GM12891 (cell line): ENCODE measurements around the gene ZNF536.

Experiments used
- DNase-seq: peaks from one replicate; pipeline ENCODE4 v3.0.0; 2011; ENCODE audit warnings: low spot score; ENCODE audit not compliant: insufficient read length
- FAIRE-seq: peaks from 2 replicates; lab custom pipeline; 2011; peaks lifted over from hg19 to GRCh38; lab: Jason Lieb, UNC
- PAX5 ChIP-seq: IDR thresholded peaks from 2 replicates; pipeline ENCODE4 v1.6.1; 2011; ENCODE audit warnings: low read length, moderate library complexity, mild to moderate bottlenecking; ENCODE audit not compliant: insufficient read depth, severe bottlenecking
- POLR2A ChIP-seq: IDR thresholded peaks from 2 replicates; pipeline ENCODE4 v1.6.1; 2011; ENCODE audit warnings: low read depth, low read length, control low read depth
- POLR2AphosphoS5 ChIP-seq: IDR thresholded peaks from 2 replicates; pipeline ENCODE4 v1.6.1; 2011; ENCODE audit warnings: low read depth, low read length, control low read depth
- POU2F2 ChIP-seq: IDR thresholded peaks from 2 replicates; pipeline ENCODE4 v1.6.1; 2011; ENCODE audit warnings: low read depth, mild to moderate bottlenecking, control low read depth, low read length, moderate library complexity
- SPI1 ChIP-seq: IDR thresholded peaks from 2 replicates; pipeline ENCODE4 v1.6.1; 2011; ENCODE audit warnings: low read depth, low read length, control low read depth
- TAF1 ChIP-seq: IDR thresholded peaks from 2 replicates; pipeline ENCODE4 v1.6.1; 2011; ENCODE audit warnings: low read depth, low read length, control low read depth

The ZNF536 gene

DNA sequence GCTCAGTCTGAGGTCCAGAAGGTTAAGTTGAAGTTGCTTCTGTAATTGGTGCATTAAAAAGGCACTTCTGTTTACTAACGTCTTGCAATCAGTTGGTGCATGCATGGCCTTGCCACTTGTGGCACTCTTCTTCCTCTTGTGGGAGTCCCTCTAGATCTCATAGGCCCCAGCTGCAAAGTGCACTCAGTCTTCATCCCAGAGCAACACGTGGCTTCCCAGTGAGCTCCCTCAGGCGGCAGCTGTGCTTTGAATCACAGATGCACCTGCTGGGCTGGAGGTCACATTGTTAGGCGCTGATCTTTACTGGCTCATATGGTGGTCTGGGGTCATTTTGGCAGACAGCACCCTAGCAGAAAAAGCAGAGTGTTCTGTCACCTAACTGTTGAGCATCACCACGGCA is 215.7 kb downstream of the ZNF536 start:
- no peak for TF ChIP-seq TAF1
- TF ChIP-seq POU2F2, result no peak
- TF ChIP-seq PAX5, result no peak
- TF ChIP-seq POLR2AphosphoS5, result no peak
- no peak for TF ChIP-seq POLR2A
- no peak for TF ChIP-seq SPI1
- FAIRE-seq (no peak), DNase-seq (no peak)

- FAIRE-seq (no peak), DNase-seq (no peak)
- TF ChIP-seq POLR2AphosphoS5 (no peak), PAX5 (no peak), POLR2A (no peak), TAF1 (no peak), POU2F2 (no peak), SPI1 (no peak)
Observed at GRCh38 chr19:30590596-30591229, 218.5 kb downstream of the ZNF536 start.

- FAIRE-seq (no peak), DNase-seq (no peak)
- no peak for TF ChIP-seq SPI1
- TF ChIP-seq PAX5, result no peak
- TF ChIP-seq TAF1, result no peak
- TF ChIP-seq POLR2A, result no peak
- no peak for TF ChIP-seq POU2F2
- no peak for TF ChIP-seq POLR2AphosphoS5
Observed at GRCh38 chr19:30593356-30593755, 221.2 kb downstream of the ZNF536 start.

- TF ChIP-seq POLR2AphosphoS5 (no peak), POLR2A (no peak), SPI1 (no peak), TAF1 (no peak), PAX5 (no peak), POU2F2 (no peak)
- DNase-seq (no peak), FAIRE-seq (no peak)
Observed at GRCh38 chr19:30593975-30594745, 222.0 kb downstream of the ZNF536 start.

DNA sequence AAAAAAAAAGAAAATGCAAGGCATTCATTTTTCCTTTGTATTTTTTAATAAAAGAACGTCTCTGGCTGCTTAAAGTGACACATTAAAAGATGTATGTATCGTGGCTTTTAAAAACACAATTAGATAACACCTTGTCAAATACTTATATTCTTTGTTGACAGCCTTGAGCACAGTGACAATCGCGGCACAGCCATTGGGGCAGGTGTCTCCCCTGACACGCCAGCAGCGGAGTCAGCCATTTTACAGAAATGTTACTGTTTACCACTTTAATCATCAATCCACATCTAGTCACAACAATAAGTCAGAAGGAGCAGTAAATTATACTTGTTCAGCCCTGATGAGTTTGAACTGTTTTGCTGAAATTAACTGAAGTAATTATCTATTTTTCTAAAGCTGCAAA is 224.1 kb downstream of the ZNF536 start:
- TF ChIP-seq PAX5 (no peak), SPI1 (no peak), POLR2AphosphoS5 (no peak), TAF1 (no peak), POLR2A (no peak), POU2F2 (no peak)
- DNase-seq (no peak), FAIRE-seq (no peak)

DNA sequence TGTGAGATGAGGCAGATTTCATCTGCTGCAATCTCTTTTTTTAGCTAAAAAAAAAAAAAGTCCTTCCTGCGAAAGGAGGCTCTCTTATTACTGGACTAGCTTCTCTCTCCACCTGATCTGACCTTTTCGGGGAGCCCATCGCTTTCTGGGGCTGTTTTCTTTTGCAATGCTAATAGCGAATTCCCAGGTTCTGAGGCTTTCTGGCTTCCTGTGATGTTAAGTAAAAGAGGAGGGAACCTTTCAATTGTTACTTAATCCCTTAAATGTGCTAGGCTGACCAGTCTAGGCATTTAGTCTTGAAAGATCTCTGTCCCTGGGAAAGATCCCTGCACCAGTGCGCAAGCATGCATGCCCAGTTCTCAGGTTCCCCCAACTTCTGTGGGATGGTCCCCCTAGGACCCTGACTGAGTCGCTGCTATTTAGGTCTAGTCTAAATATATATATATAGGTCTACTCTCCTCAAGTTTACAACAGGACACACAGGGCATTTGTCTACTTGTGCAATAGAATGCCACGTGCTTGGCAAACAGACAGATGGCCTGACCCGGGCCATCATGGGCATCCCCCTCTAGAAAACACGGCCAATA is 224.7 kb downstream of the ZNF536 start:
- FAIRE-seq, result no peak
- no peak for TF ChIP-seq TAF1
- TF ChIP-seq SPI1, result no peak
- TF ChIP-seq PAX5, result no peak
- TF ChIP-seq POLR2AphosphoS5, result no peak
- no peak for TF ChIP-seq POU2F2
- no peak for TF ChIP-seq POLR2A
- DNase-seq, result no peak

DNA sequence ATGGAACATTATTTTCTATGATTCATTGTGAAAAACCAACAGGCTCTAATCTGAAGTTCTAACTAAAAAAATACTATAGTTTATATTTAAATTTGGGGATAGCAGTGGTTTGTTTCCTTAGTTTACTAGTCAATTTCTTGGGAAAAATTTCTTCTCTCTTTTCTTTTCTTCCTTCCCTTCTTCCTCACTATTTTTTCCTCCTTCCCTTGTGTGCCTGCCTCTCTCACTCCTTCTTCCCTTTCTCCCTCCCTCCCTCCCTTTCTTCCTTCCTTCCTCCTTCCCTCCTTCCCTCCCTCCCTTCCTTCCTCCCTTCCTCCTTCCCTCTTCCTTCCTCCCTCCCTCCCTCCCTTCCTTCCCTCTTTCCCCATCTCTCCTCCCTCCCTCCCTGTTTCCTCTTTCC is 226.5 kb downstream of the ZNF536 start:
- DNase-seq, result no peak
- FAIRE-seq, result no peak
- TF ChIP-seq POLR2A (no peak), POLR2AphosphoS5 (no peak), SPI1 (no peak), TAF1 (no peak), POU2F2 (no peak), PAX5 (no peak)

GRCh38 chr19:30602661-30603350 is 230.6 kb downstream of the ZNF536 start:
- TF ChIP-seq PAX5 (no peak), POU2F2 (no peak), POLR2AphosphoS5 (no peak), POLR2A (no peak)
- DNase-seq, result no peak
- no peak for FAIRE-seq
